K562 (cell line): ENCODE results near the gene PITPNC1. TPM values are rescaled to one million over a fixed set of nuclear protein-coding genes. Genes with fewer than 3 reads are reported as not detected.
A peak's percentile ranks its signal among the peaks of the same experiment; 100 is the strongest.

Experiments
- CXXC5 ChIP-seq: fragments of 250-450 bp; sonication (Bioruptor Pico); IDR thresholded peaks from 2 replicates; pipeline ENCODE4 v1.8.0; 2022; ENCODE audit warnings: inconsistent platforms, mild to moderate bottlenecking, moderate library complexity
- DIDO1 ChIP-seq: fragments of 450-650 bp; IDR thresholded peaks from 2 replicates; pipeline ENCODE4 v1.6.1; 2016; ENCODE audit warnings: low read depth, missing biosample characterization, missing genetic modification characterization
- FOS ChIP-seq: IDR thresholded peaks from 3 replicates; pipeline ENCODE4 v1.6.1; 2011; ENCODE audit not compliant: insufficient read length; ENCODE audit errors: extremely low read depth
- GABPB2 ChIP-seq: fragments of 250-450 bp; sonication (Bioruptor Pico); conservative IDR thresholded peaks from 2 replicates; pipeline ENCODE4 v1.5.1; 2021; ENCODE audit warnings: mild to moderate bottlenecking
- HDAC1 ChIP-seq, 2 experiments: fragments of 450-650 bp; IDR thresholded peaks; 2 replicates each; pipeline ENCODE4 v1.6.1; 2016 to 2017; ENCODE audit warnings: inconsistent platforms in 1 of 2, mild to moderate bottlenecking in 1 of 2, moderate library complexity in 1 of 2
- HNRNPL ChIP-seq: fragments of 200-400 bp; formaldehyde crosslinking; IDR thresholded peaks from 2 replicates; pipeline ENCODE4 v1.6.1; 2017; ENCODE audit warnings: low read depth, mild to moderate bottlenecking, low read length
- MAX ChIP-seq: sonication (generic); formaldehyde crosslinking; IDR thresholded peaks from 2 replicates; pipeline ENCODE4 v1.9.0; 2022; ENCODE audit warnings: mild to moderate bottlenecking, missing genetic modification reagents
- NONO ChIP-seq, 2 experiments: fragments of 200-400 bp in 1 of 2; fragments of 450-650 bp in 1 of 2; formaldehyde crosslinking in 1 of 2; IDR thresholded peaks; 2 replicates each; pipeline ENCODE4 v1.6.1; 2017; ENCODE audit warnings: low read depth in 2 of 2, mild to moderate bottlenecking in 2 of 2, moderate library complexity in 2 of 2, low read length in 1 of 2
- PCBP1 ChIP-seq: fragments of 200-400 bp; formaldehyde crosslinking; IDR thresholded peaks from 2 replicates; pipeline ENCODE4 v1.6.1; 2018; ENCODE audit warnings: mild to moderate bottlenecking, low read depth, low read length; ENCODE audit not compliant: poor library complexity, severe bottlenecking
- POLR3A ChIP-seq: IDR thresholded peaks from 2 replicates; pipeline ENCODE4 v1.6.1; 2011; ENCODE audit warnings: borderline replicate concordance, mild to moderate bottlenecking, moderate library complexity; ENCODE audit not compliant: insufficient read length, insufficient read depth; ENCODE audit errors: extremely low read depth
- PREB ChIP-seq: sonication (generic); formaldehyde crosslinking; IDR thresholded peaks from 2 replicates; pipeline ENCODE4 v1.8.1; 2023; ENCODE audit warnings: mild to moderate bottlenecking, missing genetic modification reagents
- RB1 ChIP-seq: fragments of 450-650 bp; IDR thresholded peaks from 2 replicates; pipeline ENCODE4 v1.6.1; 2017; ENCODE audit warnings: low read depth, mild to moderate bottlenecking
- SMARCA5 ChIP-seq: fragments of 450-650 bp; IDR thresholded peaks from 2 replicates; pipeline ENCODE4 v1.6.1; 2016
- ZNF165 ChIP-seq: fragments of 250-450 bp; sonication (Bioruptor Pico); IDR thresholded peaks from 2 replicates; pipeline ENCODE4 v1.4.0; 2020; ENCODE audit warnings: borderline replicate concordance
- ZNF24 ChIP-seq: fragments of 450-650 bp; IDR thresholded peaks from 2 replicates; pipeline ENCODE4 v1.6.1; 2016
- polyA plus RNA-seq, 8 experiments: library from polyadenylated mRNA; depleted of rRNA in 4 of 8; stranded (reverse) in 5 of 8; unstranded in 3 of 8; fragments of >200 nt; fragmentation: Nextera tagmentation in 2 of 8; fragmentation: Illumina TruSeq in 1 of 8; extraction: Ambion mirVana in 2 of 8; extraction: Trizol in 1 of 8; gene quantifications; 2 replicates each; pipeline versions ENCODE4 v1.2.1 to v1.2.3, GENCODE V29; 2011 to 2014; ENCODE audit warnings: inconsistent platforms in 1 of 8, missing spikeins in 1 of 8
- total RNA-seq, 7 experiments: library from RNA; depleted of rRNA in 6 of 7; stranded (reverse); fragments of >200 nt in 6 of 7; fragmentation: Illumina TruSeq in 2 of 7; extraction: Trizol in 2 of 7; gene quantifications; 2 replicates each; pipeline versions ENCODE4 v1.2.1 to v1.2.3, GENCODE V29; 2011 to 2021; ENCODE audit warnings: low replicate concordance in 1 of 7
- TF ChIP-seq, protein P1 (sequence below): sonication (generic); formaldehyde crosslinking; IDR thresholded peaks from 2 replicates; pipeline ENCODE4 v1.5.0; 2020; ENCODE audit warnings: missing genetic modification reagents
- TF ChIP-seq, protein P2 (sequence below): fragments of 450-650 bp; IDR thresholded peaks from 2 replicates; pipeline ENCODE4 v1.6.1; 2018; ENCODE audit not compliant: partially characterized antibody
- TF ChIP-seq, protein P3 (sequence below): conservative IDR thresholded peaks from 2 replicates; pipeline ENCODE4 v1.6.1; 2011; ENCODE audit warnings: low read depth, mild to moderate bottlenecking, low read length; ENCODE audit not compliant: control insufficient read depth
- TF ChIP-seq, protein P4 (sequence below): fragments of 250-450 bp; sonication (Bioruptor Pico); IDR thresholded peaks from 2 replicates; pipeline ENCODE4 v1.5.0; 2021

The PITPNC1 gene
- total and polyA plus RNA-seq, 9 of the 15 experiments (the other 6 are each of a cell fraction or from before 2014, with no cell fraction given), result 0.11 to 1.1 (median 0.65) TPM

DNA sequence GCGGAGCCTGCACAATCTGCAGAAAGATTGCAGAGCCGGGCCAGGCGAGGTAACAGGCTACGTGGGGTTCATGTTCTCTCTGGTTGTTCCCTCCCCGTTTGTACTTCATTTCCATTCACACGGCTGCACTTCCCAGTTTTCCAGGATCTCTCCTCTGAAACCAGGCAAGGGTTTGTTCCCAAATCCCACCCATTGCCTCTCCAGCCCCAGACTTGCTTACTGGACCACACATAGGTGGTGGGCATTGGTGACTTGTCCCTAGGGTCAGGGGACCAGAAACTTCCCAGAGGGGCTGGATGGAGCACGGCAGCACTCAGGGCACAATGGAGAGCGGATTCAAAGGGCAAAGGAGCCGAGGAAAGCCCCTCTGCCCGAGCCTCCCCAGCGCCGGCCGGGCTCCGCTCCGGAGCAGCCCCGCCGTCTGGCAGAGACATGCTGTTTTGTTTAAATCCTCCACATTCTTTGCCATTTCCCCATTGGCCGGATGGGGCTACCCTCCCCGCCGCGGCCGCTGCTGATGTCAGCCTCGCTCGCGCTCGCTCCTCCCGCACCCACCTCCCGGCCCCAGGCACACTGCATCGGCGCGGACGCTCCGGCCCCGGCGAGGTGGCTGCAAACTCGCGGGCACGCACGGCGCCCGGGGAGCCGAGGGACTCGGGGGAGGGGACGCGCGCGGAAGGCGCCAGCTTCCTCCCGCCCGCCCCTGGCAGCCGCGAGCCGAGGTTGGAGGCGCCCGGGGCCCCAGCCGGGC lies at the start of gene PITPNC1 (continued):
- TF ChIP-seq GABPB2 (CRISPR knock-in tag) (no peak), ZNF24 (0 out of 2 replicates have a peak, but pooled peaks have one; percentile 35), PCBP1 (peak; percentile 53), HDAC1 (IDR thresholded peaks at IDR 0.05) (0 out of 4 replicates have a peak, but pooled peaks of 1 of the 2 experiments have one; percentile 29), MAX (CRISPR knock-in tag) (peak; percentile 26; the same call in 1 of the 2 replicates), NONO (IDR thresholded peaks at IDR 0.05; ENCODE audit: low read depth in 2 of 2, low read length in 1 of 2) (peak in 1 of 2 experiments; percentile 80; a peak in 1 of 4 replicates), POLR3A (no peak), CXXC5 (CRISPR knock-in tag) (peak; percentile 65), PREB (CRISPR knock-in tag) (no peak), FOS (no peak), SMARCA5 (no peak), ZNF165 (CRISPR knock-in tag) (no peak), HNRNPL (no peak), DIDO1 (tag) (no peak), RB1 (peak; percentile 66)
- TF ChIP-seq, protein P1, sequence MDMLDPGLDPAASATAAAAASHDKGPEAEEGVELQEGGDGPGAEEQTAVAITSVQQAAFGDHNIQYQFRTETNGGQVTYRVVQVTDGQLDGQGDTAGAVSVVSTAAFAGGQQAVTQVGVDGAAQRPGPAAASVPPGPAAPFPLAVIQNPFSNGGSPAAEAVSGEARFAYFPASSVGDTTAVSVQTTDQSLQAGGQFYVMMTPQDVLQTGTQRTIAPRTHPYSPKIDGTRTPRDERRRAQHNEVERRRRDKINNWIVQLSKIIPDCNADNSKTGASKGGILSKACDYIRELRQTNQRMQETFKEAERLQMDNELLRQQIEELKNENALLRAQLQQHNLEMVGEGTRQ, result no peak
- TF ChIP-seq, protein P2, sequence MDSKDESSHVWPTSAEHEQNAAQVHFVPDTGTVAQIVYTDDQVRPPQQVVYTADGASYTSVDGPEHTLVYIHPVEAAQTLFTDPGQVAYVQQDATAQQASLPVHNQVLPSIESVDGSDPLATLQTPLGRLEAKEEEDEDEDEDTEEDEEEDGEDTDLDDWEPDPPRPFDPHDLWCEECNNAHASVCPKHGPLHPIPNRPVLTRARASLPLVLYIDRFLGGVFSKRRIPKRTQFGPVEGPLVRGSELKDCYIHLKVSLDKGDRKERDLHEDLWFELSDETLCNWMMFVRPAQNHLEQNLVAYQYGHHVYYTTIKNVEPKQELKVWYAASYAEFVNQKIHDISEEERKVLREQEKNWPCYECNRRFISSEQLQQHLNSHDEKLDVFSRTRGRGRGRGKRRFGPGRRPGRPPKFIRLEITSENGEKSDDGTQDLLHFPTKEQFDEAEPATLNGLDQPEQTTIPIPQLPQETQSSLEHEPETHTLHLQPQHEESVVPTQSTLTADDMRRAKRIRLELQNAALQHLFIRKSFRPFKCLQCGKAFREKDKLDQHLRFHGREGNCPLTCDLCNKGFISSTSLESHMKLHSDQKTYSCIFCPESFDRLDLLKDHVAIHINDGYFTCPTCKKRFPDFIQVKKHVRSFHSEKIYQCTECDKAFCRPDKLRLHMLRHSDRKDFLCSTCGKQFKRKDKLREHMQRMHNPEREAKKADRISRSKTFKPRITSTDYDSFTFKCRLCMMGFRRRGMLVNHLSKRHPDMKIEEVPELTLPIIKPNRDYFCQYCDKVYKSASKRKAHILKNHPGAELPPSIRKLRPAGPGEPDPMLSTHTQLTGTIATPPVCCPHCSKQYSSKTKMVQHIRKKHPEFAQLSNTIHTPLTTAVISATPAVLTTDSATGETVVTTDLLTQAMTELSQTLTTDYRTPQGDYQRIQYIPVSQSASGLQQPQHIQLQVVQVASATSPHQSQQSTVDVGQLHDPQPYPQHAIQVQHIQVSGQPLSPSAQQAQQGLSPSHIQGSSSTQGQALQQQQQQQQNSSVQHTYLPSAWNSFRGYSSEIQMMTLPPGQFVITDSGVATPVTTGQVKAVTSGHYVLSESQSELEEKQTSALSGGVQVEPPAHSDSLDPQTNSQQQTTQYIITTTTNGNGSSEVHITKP, result no peak
- TF ChIP-seq, protein P3, sequence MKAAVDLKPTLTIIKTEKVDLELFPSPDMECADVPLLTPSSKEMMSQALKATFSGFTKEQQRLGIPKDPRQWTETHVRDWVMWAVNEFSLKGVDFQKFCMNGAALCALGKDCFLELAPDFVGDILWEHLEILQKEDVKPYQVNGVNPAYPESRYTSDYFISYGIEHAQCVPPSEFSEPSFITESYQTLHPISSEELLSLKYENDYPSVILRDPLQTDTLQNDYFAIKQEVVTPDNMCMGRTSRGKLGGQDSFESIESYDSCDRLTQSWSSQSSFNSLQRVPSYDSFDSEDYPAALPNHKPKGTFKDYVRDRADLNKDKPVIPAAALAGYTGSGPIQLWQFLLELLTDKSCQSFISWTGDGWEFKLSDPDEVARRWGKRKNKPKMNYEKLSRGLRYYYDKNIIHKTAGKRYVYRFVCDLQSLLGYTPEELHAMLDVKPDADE, result no peak
- TF ChIP-seq, protein P4, sequence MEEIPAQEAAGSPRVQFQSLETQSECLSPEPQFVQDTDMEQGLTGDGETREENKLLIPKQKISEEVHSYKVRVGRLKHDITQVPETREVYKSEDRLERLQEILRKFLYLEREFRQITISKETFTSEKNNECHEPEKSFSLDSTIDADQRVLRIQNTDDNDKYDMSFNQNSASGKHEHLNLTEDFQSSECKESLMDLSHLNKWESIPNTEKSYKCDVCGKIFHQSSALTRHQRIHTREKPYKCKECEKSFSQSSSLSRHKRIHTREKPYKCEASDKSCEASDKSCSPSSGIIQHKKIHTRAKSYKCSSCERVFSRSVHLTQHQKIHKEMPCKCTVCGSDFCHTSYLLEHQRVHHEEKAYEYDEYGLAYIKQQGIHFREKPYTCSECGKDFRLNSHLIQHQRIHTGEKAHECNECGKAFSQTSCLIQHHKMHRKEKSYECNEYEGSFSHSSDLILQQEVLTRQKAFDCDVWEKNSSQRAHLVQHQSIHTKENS, result no peak
